ENCODE data around the gene NSUN6.
A peak's percentile ranks its signal among the peaks of the same experiment; 100 is the strongest.

The NSUN6 gene

GRCh38 chr10:18651324-18652007 lies at the start of gene NSUN6:
TSS of gene NSUN6 (minus strand) at chr10:18651587. CDS start at chr10:18651203, 384 bp downstream.
- FAIRE-seq: peak; percentile 21

DNA sequence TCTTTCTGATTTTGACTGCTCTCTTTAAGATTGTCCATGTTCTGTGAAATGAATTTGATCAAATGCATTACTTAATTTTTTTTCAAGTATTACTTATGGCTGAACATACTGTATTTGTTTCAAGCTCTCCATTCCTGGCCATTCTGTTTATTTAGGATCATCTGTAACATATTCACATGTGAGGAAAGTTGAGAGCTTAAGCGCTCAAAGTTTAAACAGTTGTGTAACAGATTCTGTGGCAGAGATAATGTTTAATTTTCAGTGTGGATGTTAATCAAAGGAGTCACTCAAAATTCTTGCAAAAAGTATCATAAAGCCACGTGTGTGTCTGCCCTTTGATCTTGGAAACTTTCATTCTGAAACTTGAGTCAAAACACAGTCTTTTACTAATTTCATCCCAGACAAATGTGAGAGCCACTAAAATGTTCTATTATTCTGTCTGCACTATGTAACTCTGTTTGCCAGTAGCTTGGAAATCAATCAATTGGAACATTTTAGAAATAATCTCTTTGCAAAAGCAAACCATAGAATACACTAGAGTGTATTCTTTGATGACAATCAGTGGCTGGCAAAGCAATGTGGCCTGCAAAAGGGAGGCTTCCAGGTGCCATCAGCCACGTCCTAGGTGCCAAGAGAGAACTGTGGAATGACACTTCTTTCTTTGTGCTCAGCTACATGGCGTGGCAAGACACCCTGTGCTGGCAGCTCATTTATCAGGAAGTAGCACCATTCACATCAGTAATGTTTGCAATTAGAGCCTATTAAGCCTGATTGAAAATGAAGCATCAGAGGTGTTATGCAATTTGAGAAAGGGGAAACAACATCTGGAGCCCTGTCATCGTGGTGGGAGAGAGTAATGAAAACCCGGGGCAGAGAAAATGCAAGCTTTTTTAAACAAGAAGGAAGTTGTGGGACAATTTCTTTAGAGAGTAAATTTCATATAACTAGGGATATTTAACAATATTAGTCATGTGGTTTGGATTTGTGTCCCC lies 48.8 kb upstream of the NSUN6 start:
- FAIRE-seq: no peak

DNA sequence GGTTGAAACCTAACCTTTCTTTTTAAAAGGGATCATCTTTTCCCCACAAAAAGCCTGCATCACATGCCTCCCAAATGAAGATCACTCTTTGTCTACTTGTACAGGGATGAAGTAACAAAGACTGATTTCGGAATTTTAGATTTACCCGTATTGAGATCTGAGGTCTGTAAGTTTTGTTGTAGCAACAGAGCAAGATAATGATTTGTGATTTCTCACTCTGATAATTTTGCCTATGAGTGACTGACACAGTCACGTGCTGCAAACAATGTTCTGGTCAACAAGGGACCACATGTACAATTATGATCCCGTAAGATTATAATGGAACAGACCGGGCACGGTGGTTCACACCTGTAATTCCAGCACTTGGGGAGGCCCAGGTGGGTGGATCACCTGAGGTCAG lies 39.2 kb upstream of the NSUN6 start:
- FAIRE-seq: no peak

GRCh38 chr10:18689498-18689897 lies 38.1 kb upstream of the NSUN6 start:
- peak; percentile 63 for FAIRE-seq

DNA sequence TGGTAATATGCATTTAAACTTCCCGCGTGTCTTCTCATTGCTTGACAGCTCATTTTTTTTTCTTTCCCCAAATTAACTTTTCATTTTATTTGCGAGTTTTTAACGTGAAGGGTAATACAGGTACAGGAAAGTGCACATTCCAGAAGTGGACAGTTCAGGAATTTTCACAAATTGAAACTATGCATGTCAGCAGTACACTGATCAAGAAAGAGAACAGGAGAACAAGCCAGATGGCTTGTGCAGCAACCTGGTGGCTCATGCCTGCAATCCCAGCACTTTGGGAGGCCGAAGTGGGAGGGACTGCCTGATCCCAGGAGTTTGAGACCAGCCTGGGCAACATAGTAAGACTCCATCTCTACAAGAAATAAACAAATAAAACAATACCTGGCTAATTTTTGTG lies 36.3 kb upstream of the NSUN6 start:
- FAIRE-seq: no peak

DNA sequence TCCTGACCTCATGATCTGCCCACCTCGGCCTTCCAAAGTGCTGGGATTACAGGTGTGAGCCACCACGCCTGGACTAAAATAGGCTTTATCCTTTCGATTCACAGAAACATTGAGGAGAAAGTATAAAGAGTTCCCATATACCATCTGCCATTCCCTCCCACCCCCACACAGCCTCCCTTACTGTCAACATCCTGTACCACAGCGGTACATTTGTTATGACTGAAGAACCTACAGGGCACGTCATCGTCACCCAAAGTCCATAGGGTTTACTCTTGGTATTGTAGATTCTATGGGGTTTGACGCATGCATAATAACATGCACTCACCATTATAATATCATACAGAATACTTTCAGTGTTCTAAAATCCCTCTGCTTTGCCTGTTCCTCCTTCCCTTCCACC lies 35.8 kb upstream of the NSUN6 start:
- FAIRE-seq: no peak

GRCh38 chr10:18685555-18685954 lies 34.2 kb upstream of the NSUN6 start:
- no peak for FAIRE-seq

DNA sequence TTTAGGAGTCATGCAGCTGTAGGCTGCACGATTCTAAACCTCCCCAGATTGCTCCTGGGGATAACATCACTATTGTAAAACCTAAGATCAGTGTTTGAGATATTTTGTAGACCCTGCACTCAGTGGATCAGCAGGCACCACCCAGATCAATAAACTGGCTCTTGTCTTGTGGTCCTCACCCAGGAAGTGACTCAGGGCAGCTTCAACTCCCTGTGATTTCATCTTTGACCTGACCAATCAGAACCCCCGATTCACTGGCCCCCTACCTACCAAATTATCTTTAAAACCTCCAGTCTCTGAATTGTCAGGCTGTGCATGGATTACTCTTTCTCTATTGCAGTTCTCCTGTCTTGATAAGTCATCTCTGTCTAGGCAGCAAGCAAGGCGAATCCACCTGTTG lies 33.6 kb upstream of the NSUN6 start:
- no peak for FAIRE-seq

GRCh38 chr10:18684416-18684815 lies 33.0 kb upstream of the NSUN6 start:
- FAIRE-seq: no peak

GRCh38 chr10:18683427-18683826 lies 32.0 kb upstream of the NSUN6 start:
- FAIRE-seq: no peak

GRCh38 chr10:18681971-18682411 lies 30.6 kb upstream of the NSUN6 start:
- no peak for FAIRE-seq

- FAIRE-seq: no peak
Observed at GRCh38 chr10:18681366-18681765, 30.0 kb upstream of the NSUN6 start.

- FAIRE-seq: no peak
Observed at GRCh38 chr10:18680754-18681153, 29.4 kb upstream of the NSUN6 start.

DNA sequence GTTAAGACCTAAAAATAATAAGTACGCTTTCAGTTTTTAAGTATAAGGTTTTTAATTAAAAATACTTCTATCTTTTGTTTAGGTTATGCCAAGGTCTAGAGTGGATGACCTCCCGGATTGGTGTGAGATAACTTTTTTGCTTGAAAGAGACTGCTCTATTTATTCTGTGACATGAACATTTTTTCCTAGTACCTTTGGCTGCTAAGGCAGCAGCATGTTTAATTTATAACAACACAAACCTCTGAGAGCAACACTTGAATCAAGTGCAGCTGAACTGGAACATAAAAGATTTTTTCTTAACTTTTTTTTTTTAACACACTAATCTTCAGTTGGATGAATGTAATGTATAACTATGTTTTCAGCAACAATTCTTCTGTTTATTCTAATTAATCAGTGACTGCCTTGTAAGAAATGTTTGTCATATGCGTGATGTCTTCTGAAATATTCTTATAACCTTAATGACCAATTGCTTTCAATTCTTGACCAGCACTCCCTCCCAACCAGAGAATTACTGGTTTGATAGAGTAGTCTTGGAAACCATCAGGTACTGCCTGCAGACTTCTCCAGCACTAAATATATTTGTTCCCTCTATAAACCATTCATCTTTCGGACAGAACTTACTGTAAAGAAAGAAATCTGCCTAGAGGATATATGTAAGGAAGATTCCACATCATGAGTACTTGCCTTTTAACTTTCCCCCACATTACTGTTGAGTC lies 23.9 kb upstream of the NSUN6 start:
- FAIRE-seq: no peak

GRCh38 chr10:18668026-18668425 lies 16.6 kb upstream of the NSUN6 start:
- no peak for FAIRE-seq

GRCh38 chr10:18666810-18667209 lies 15.4 kb upstream of the NSUN6 start:
- FAIRE-seq: no peak

GRCh38 chr10:18665815-18666558 lies 14.6 kb upstream of the NSUN6 start:
- no peak for FAIRE-seq

GRCh38 chr10:18664841-18665478 lies 13.6 kb upstream of the NSUN6 start:
- FAIRE-seq: no peak

DNA sequence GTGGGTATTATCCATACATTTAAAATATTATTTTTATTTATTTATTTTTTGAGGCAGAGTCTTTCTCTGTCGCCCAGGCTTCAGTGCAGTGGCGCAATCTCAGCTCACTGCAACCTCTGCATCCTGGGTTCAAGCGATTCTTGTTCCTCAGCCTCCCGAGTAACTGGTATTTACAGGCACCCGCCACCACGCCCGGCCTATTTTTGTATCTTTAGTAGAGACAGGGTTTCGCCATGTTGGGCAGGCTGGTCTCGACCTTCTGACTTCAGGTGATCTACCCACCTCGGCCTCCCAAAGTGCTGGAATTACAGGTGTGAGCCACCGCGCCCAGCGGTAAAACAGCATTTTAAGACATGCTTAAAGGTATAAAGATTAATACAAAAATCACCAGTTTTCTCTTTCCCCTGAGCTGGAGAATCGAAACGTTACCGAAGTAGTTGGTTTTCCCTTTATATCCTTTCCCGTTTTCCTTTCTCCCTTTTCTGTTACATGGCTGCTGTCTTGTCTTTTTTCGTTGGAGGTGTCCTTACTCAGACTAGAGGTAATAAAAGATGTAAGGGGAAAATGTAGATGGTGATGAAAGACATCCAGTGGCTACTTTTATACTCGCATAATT lies 9.5 kb upstream of the NSUN6 start:
- FAIRE-seq: no peak

GRCh38 chr10:18659819-18660535 lies 8.6 kb upstream of the NSUN6 start:
- no peak for FAIRE-seq

Data from A204.1 (cell line).